Epithelial cell of proximal tubule (primary cell): Measurements from ENCODE around the gene P2RX7. TPM values are rescaled to one million over a fixed set of nuclear protein-coding genes. Genes with fewer than 3 reads are reported as not detected.

ENCODE experiments used
- DNase-seq: peaks from one replicate; pipeline ENCODE4 v3.0.0-alpha.2; 2011; ENCODE audit warnings: low read depth
- H3K4me3 ChIP-seq: 2 replicates; pipeline ENCODE4 v1.5.1; 2011; ENCODE audit warnings: low read depth, mild to moderate bottlenecking, low read length
- total RNA-seq: library from RNA; depleted of rRNA; stranded (reverse); fragments of >200 nt; gene quantifications from 2 replicates; pipeline ENCODE4 v1.2.3, GENCODE V29; 2015
- TF ChIP-seq, protein P1 (sequence below): conservative IDR thresholded peaks from 2 replicates; pipeline ENCODE4 v1.5.1; 2012; ENCODE audit warnings: low read depth, mild to moderate bottlenecking, low read length

The P2RX7 gene
- total RNA-seq, 1 donor from 2014 or later, result not detected

DNA sequence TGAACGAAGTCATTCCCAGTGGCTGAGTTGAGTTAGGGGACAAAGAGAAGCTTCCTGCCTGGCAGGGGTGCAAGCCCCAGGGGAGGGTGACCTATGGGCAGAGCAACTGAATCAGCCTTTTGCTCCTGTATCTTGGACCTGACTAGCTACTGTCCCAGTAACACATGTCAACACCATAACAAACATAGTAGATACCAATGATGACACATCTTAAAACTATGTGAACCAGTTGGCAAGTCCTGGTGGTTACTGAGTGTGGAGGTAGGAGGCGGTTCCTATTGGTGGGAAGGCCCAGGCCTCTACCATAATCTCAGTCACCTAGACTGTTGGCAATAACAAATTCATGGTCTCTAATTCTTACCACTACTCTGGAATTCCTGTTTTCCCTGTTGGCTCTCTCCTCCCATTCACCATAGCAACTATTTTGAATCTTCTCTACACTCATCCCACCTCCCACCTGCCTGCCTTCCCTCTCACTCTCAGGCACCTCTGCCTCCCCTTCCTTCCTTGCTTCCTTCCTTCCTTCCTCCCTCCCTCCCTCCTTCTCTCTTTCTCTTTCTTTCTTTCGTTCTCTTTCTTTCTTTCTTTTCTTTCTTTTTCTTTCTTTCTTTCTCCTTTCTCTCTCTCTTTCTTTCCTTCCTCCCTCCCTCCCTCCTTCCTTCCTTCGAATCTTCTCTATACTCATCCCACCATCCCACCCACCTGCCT, 8.1 kb upstream of the P2RX7 start:
- peak; percentile 100 for DNase-seq
- no peak overlapping the region for H3K4me3 ChIP-seq
- TF ChIP-seq, protein P1, sequence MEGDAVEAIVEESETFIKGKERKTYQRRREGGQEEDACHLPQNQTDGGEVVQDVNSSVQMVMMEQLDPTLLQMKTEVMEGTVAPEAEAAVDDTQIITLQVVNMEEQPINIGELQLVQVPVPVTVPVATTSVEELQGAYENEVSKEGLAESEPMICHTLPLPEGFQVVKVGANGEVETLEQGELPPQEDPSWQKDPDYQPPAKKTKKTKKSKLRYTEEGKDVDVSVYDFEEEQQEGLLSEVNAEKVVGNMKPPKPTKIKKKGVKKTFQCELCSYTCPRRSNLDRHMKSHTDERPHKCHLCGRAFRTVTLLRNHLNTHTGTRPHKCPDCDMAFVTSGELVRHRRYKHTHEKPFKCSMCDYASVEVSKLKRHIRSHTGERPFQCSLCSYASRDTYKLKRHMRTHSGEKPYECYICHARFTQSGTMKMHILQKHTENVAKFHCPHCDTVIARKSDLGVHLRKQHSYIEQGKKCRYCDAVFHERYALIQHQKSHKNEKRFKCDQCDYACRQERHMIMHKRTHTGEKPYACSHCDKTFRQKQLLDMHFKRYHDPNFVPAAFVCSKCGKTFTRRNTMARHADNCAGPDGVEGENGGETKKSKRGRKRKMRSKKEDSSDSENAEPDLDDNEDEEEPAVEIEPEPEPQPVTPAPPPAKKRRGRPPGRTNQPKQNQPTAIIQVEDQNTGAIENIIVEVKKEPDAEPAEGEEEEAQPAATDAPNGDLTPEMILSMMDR, result no peak

DNA sequence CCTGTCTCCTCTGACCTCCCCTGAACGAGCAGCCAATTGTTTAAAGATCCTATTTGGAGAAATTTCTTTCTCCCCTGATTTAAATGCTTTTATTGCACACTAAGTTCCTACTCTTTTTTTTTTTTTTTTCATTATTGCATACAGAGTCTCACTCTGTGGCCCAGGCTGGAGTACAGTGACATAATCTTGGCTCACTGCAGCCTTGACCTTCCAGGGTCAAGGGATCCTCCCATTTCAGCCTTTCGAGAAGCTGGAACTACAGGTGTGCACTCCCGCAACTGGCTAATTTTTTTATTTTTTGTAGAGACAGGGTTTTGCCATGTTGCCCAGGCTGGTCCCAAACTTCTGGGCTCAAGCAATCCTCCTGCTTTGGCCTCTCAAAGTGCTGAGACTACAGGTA, 5.2 kb upstream of the P2RX7 start:
- no peak for DNase-seq
- TF ChIP-seq, protein P1, result no peak
- no peak overlapping the region for H3K4me3 ChIP-seq

DNA sequence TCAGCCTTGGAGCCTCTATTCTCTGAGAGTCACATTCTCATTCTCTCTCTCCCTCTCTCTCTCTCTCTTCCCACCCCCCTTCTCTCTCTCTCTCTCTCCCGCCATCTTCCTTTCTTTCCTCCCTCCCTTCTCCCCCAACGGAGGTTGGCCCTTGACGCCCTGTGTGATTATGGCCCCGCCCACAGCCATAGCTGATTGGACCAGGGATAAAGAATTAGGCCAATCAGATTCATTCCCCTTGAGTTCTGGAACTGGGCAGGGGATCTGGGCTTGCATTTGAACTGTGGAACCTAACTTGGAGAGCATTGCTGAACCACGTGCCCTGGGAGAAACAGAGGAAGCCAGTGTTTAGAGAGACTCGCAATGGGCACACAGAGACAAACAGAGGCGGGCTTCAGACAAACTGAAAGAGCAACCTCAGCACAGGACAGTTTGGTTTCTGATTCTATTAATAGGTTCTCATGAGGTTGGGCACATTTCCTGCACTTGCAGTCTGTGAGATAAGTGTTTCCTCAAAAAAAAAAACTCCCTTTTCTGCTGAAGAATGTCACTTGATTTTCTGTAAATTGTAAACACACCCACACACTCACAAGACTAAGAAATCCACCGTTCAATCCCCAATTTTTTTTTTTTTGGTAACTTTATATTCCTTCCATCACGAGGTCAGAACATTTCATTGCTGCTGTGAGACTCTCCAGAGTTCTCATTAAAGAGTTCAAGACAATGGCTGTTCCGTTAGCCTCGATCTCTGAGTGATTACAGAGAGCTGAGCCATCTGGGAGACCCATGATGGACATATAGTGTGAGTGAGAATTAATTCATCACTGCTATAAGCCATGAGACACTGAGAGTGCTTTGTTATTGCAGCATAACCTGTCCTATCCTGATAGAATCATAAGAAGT, 3.5 kb upstream of the P2RX7 start:
- TF ChIP-seq, protein P1, result no peak
- DNase-seq, result no peak
- H3K4me3 ChIP-seq, result no peak overlapping the region

DNA sequence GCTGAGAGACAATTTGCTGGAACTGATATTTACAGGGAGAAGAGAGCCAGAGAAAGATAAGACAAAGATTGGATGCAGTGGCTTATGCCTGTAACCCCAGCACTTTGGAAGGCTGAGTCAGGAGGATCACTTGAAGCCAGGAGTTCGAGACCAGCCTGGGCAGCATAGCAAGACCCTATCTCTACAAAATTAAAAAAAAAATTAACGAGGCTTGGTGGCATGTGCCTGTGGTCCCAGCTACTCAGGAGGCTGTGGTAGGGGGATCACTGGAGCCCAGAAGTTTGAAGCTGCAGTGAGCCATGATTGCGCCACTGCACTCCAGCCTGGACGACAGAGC, 2.9 kb upstream of the P2RX7 start:
- DNase-seq, result no peak
- TF ChIP-seq, protein P1, result no peak
- H3K4me3 ChIP-seq, result no peak overlapping the region

DNA sequence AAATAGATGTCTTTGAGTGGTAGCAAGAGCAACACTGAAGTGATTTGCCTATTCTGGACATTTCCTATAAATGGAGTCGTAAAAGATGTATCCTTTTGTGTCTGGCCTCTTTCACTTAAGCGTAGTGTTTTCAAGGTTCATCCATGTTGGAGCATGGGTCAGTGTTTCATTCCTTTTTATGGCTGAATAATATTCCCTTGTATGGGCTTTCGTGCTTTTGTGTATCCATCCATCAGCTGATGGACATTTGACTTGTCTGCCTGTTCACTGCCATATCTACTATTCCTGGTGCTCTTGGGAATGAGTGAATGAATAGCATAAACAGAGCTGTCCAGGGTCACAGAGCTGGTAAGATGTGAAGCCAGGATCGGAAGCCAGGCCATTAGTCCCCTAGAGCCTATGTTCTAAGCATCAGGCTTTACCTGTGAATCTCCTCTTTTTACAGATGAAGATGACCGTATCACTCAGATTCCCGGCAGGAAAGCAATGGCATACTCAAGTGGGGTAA, 1.8 kb upstream of the P2RX7 start:
- H3K4me3 ChIP-seq, result no peak overlapping the region
- TF ChIP-seq, protein P1, result no peak
- no peak for DNase-seq

DNA sequence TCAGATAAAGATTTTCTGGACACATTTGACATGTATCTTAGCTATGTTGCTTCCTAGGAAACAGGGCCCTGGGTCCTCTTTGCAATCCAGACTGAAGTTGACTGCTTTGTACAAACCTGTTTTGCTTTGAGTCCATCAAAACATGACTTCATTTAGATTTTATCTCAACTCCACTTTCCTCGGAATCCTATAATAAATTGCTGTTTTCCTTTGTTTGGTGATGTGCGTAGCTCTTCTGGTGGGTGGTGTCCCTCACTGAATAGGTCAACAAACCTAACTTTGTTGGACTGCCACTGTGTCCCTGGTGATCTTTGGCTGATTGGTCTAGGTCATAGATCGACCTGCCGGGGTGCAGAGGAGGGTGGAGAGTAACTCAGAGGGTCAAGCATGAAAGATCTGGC, 735 bp upstream of the P2RX7 start:
- TF ChIP-seq, protein P1, result no peak
- no peak for DNase-seq
- no peak overlapping the region for H3K4me3 ChIP-seq
